ENCODE data around the gene QSER1. TPM values are rescaled to one million over a fixed set of nuclear protein-coding genes. Genes with fewer than 3 reads are reported as not detected.
A peak's percentile ranks its signal among the peaks of the same experiment; 100 is the strongest.
"Not testable (repeated sequence)": the region's sequence is repeated elsewhere in the genome, so short reads cannot be mapped to it uniquely, and the experiment has no call there.

QSER1 gene
- total and polyA plus RNA-seq, 2 donors (not counting 1 experiment from before 2014, with no cell fraction given), result 9.6 to 17.2 TPM

- no peaks in the 10 kb centered on the region for H4K20me1 ChIP-seq (ENCODE audit: control insufficient read depth, extremely low read depth, insufficient read depth, low read length)
- no peak overlapping the region for H2AFZ ChIP-seq (ENCODE audit: low read length)
- H3K4me3 ChIP-seq (replicated peaks in 1 of 4; ENCODE audit: control extremely low read depth in 1 of 4, insufficient read depth in 1 of 4, low read depth in 3 of 4, low read length in 4 of 4), result no peak overlapping the region
- H3K4me2 ChIP-seq (ENCODE audit: extremely low read depth, insufficient read depth, low read length), result no peak overlapping the region
- no peak for DNase-seq (ENCODE audit: low read depth in 2 of 2)
- no peaks in the 10 kb centered on the region for H3K27me3 ChIP-seq (ENCODE audit: control insufficient read depth, insufficient read depth, low read length)
- H3K27ac ChIP-seq (ENCODE audit: insufficient read depth, low read length), result no peak overlapping the region
- H3K9ac ChIP-seq (ENCODE audit: insufficient read depth, low read length), result no peak overlapping the region
- no peak for TF ChIP-seq EZH2 (IDR thresholded peaks at IDR 0.05; ENCODE audit: low read length, missing control alignments)
- no peak for TF ChIP-seq CTCF (conservative IDR thresholded peaks at IDR 0.05 in 1 of 2, IDR thresholded peaks at IDR 0.05 in 1 of 2; ENCODE audit: low read depth in 1 of 2, low read length in 2 of 2)
- no peaks in the 10 kb centered on the region for H3K36me3 ChIP-seq (ENCODE audit: control insufficient read depth, insufficient read depth, low read length)
- no peaks in the 10 kb centered on the region for H3K79me2 ChIP-seq (ENCODE audit: control insufficient read depth, insufficient read depth, low read length)
- no peaks in the 10 kb centered on the region for H3K9me3 ChIP-seq (ENCODE audit: control insufficient read depth, insufficient read depth, low read depth, low read length)
- peaks cover 7% of the 10 kb centered on the region for H3K4me1 ChIP-seq (ENCODE audit: control insufficient read depth, extremely low read depth, insufficient read depth, low read length)
Observed at GRCh38 chr11:32886180-32886579, 6.4 kb upstream of the QSER1 start.

- not testable (repeated sequence) for H3K27me3 ChIP-seq (ENCODE audit: control insufficient read depth, insufficient read depth, low read length); H3K79me2 ChIP-seq (ENCODE audit: control insufficient read depth, insufficient read depth, low read length); H3K4me2 ChIP-seq (ENCODE audit: extremely low read depth, insufficient read depth, low read length); H3K4me3 ChIP-seq (replicated peaks in 1 of 4; ENCODE audit: control extremely low read depth in 1 of 4, insufficient read depth in 1 of 4, low read depth in 3 of 4, low read length in 4 of 4); H4K20me1 ChIP-seq (ENCODE audit: control insufficient read depth, extremely low read depth, insufficient read depth, low read length); H2AFZ ChIP-seq (ENCODE audit: low read length); H3K36me3 ChIP-seq (ENCODE audit: control insufficient read depth, insufficient read depth, low read length); DNase-seq (ENCODE audit: low read depth in 2 of 2); H3K9me3 ChIP-seq (ENCODE audit: control insufficient read depth, insufficient read depth, low read depth, low read length); H3K27ac ChIP-seq (ENCODE audit: insufficient read depth, low read length); H3K9ac ChIP-seq (ENCODE audit: insufficient read depth, low read length)
- H3K4me1 ChIP-seq (ENCODE audit: control insufficient read depth, extremely low read depth, insufficient read depth, low read length), result peaks cover 13% of the 10 kb centered on the region
Observed at GRCh38 chr11:32887707-32888383, 4.8 kb upstream of the QSER1 start.

- peaks cover 13% of the 10 kb centered on the region for H3K4me1 ChIP-seq (ENCODE audit: control insufficient read depth, extremely low read depth, insufficient read depth, low read length)
- H3K9me3 ChIP-seq (ENCODE audit: control insufficient read depth, insufficient read depth, low read depth, low read length); H2AFZ ChIP-seq (ENCODE audit: low read length); H3K9ac ChIP-seq (ENCODE audit: insufficient read depth, low read length); H3K4me3 ChIP-seq (replicated peaks in 1 of 4; ENCODE audit: control extremely low read depth in 1 of 4, insufficient read depth in 1 of 4, low read depth in 3 of 4, low read length in 4 of 4); H3K27me3 ChIP-seq (ENCODE audit: control insufficient read depth, insufficient read depth, low read length); H3K27ac ChIP-seq (ENCODE audit: insufficient read depth, low read length); H3K4me2 ChIP-seq (ENCODE audit: extremely low read depth, insufficient read depth, low read length); H3K36me3 ChIP-seq (ENCODE audit: control insufficient read depth, insufficient read depth, low read length); DNase-seq (ENCODE audit: low read depth in 2 of 2); H4K20me1 ChIP-seq (ENCODE audit: control insufficient read depth, extremely low read depth, insufficient read depth, low read length); H3K79me2 ChIP-seq (ENCODE audit: control insufficient read depth, insufficient read depth, low read length): not testable (repeated sequence)
Observed at GRCh38 chr11:32888384-32888710, 4.3 kb upstream of the QSER1 start.

GRCh38 chr11:32888805-32889204 lies 3.8 kb upstream of the QSER1 start:
- no peak overlapping the region for H3K4me3 ChIP-seq (replicated peaks in 1 of 4; ENCODE audit: control extremely low read depth in 1 of 4, insufficient read depth in 1 of 4, low read depth in 3 of 4, low read length in 4 of 4)
- no peaks in the 10 kb centered on the region for H4K20me1 ChIP-seq (ENCODE audit: control insufficient read depth, extremely low read depth, insufficient read depth, low read length)
- H3K27ac ChIP-seq (ENCODE audit: insufficient read depth, low read length), result no peak overlapping the region
- H3K27me3 ChIP-seq (ENCODE audit: control insufficient read depth, insufficient read depth, low read length), result no peaks in the 10 kb centered on the region
- no peak overlapping the region for H3K9ac ChIP-seq (ENCODE audit: insufficient read depth, low read length)
- H3K9me3 ChIP-seq (ENCODE audit: control insufficient read depth, insufficient read depth, low read depth, low read length), result no peaks in the 10 kb centered on the region
- peak; percentile 62 to 81 for DNase-seq (ENCODE audit: low read depth in 2 of 2)
- H3K79me2 ChIP-seq (ENCODE audit: control insufficient read depth, insufficient read depth, low read length), result peaks cover 7% of the 10 kb centered on the region
- peaks cover 13% of the 10 kb centered on the region for H3K4me1 ChIP-seq (ENCODE audit: control insufficient read depth, extremely low read depth, insufficient read depth, low read length)
- H3K36me3 ChIP-seq (ENCODE audit: control insufficient read depth, insufficient read depth, low read length), result no peaks in the 10 kb centered on the region
- no peak overlapping the region for H2AFZ ChIP-seq (ENCODE audit: low read length)
- no peak for TF ChIP-seq CTCF (conservative IDR thresholded peaks at IDR 0.05 in 1 of 2, IDR thresholded peaks at IDR 0.05 in 1 of 2; ENCODE audit: low read depth in 1 of 2, low read length in 2 of 2)
- no peak for TF ChIP-seq EZH2 (IDR thresholded peaks at IDR 0.05; ENCODE audit: low read length, missing control alignments)
- peak overlapping the region; percentile 13 for H3K4me2 ChIP-seq (ENCODE audit: extremely low read depth, insufficient read depth, low read length)
